Measurements from ENCODE around the gene MRPS23.

DNA sequence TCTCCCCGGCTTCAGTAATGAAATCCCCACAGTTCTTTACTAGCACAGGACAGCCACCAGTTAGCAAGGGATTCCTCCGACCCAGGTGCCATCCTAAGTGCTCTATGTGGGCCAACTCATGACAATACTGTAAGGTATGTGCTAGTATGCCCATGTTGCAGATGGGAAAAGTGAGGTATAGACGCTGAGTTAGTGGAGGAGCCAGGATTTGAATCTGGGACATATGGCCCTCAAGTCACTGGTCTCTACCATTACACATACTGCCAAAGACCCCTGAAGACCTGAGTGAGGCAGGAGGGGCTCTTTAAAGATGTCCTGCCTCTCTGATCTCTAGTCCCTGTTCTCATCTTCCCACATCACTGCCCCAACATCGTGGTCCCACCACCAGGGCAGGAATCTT lies 36.2 kb upstream of the MRPS23 start:
- TF ChIP-seq CREB1 (IDR thresholded peaks at IDR 0.05), result no peak
- no peak for TF ChIP-seq POLR2AphosphoS5 (IDR thresholded peaks at IDR 0.05; ENCODE audit: low read depth, low read length)
- no peak for TF ChIP-seq RAD21 (IDR thresholded peaks at IDR 0.05 in 1 of 2, conservative IDR thresholded peaks at IDR 0.05 in 1 of 2; ENCODE audit: low read depth in 2 of 2, low read length in 2 of 2)
- no peak for TF ChIP-seq GTF2F1 (IDR thresholded peaks at IDR 0.05; ENCODE audit: borderline replicate concordance, low read depth, low read length)
- TF ChIP-seq, protein P1, sequence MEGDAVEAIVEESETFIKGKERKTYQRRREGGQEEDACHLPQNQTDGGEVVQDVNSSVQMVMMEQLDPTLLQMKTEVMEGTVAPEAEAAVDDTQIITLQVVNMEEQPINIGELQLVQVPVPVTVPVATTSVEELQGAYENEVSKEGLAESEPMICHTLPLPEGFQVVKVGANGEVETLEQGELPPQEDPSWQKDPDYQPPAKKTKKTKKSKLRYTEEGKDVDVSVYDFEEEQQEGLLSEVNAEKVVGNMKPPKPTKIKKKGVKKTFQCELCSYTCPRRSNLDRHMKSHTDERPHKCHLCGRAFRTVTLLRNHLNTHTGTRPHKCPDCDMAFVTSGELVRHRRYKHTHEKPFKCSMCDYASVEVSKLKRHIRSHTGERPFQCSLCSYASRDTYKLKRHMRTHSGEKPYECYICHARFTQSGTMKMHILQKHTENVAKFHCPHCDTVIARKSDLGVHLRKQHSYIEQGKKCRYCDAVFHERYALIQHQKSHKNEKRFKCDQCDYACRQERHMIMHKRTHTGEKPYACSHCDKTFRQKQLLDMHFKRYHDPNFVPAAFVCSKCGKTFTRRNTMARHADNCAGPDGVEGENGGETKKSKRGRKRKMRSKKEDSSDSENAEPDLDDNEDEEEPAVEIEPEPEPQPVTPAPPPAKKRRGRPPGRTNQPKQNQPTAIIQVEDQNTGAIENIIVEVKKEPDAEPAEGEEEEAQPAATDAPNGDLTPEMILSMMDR (IDR thresholded peaks at IDR 0.05; ENCODE audit: control extremely low read depth in 1 of 3, insufficient read depth in 1 of 3, low read depth in 1 of 3, low read length in 3 of 3), result no peak
- no peak for TF ChIP-seq EZH2 (IDR thresholded peaks at IDR 0.05; ENCODE audit: low read depth, low read length, severe bottlenecking)
- TF ChIP-seq, protein P2, sequence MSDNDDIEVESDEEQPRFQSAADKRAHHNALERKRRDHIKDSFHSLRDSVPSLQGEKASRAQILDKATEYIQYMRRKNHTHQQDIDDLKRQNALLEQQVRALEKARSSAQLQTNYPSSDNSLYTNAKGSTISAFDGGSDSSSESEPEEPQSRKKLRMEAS (IDR thresholded peaks at IDR 0.05), result no peak
- TF ChIP-seq SUZ12 (IDR thresholded peaks at IDR 0.05; ENCODE audit: low read length), result no peak
- TF ChIP-seq SRF (IDR thresholded peaks at IDR 0.05; ENCODE audit: low read depth, low read length), result no peak
- TF ChIP-seq SP1 (IDR thresholded peaks at IDR 0.05; ENCODE audit: low read depth, low read length), result no peak
- TF ChIP-seq CBX8 (IDR thresholded peaks at IDR 0.05; ENCODE audit: borderline replicate concordance, low read depth, low read length), result no peak
- no peak for TF ChIP-seq TCF12 (IDR thresholded peaks at IDR 0.05; ENCODE audit: low read depth, low read length)
- no peak for TF ChIP-seq JUND (IDR thresholded peaks at IDR 0.05; ENCODE audit: low read length)
